HEK293 (cell line): ENCODE measurements around the gene TMEM8B.

Source experiments
- CTCF ChIA-PET: fragments of 350-600 bp; formaldehyde crosslinking; extraction: SDS; loops from one replicate; lab custom pipeline; 2021; ENCODE audit warnings: antibody characterized with exemption; lab: Yijun Ruan, JAX
- POLR2A ChIA-PET: fragments of 300-600 bp; formaldehyde crosslinking; extraction: SDS; loops from one replicate; lab custom pipeline; 2020; ENCODE audit warnings: antibody characterized with exemption, inconsistent platforms; lab: Yijun Ruan, JAX
- H3K27ac ChIP-seq: fragments of 200-500 bp; sonication (Bioruptor generic); 2 replicates; pipeline ENCODE4 v1.5.1; 2014; ENCODE audit warnings: low read depth, low read length, control low read depth, inconsistent platforms; ENCODE audit errors: extremely low read depth
- H3K36me3 ChIP-seq, 2 experiments: fragments of 200-500 bp in 1 of 2; sonication (Bioruptor generic) in 1 of 2; 1 replicate in 1 of 2; 2 replicates in 1 of 2; pipeline ENCODE4 v1.5.1; 2014 to 2017; ENCODE audit warnings: inconsistent platforms in 2 of 2, low read length in 2 of 2; ENCODE audit not compliant: control insufficient read depth in 2 of 2, insufficient read depth in 1 of 2
- H3K4me1 ChIP-seq: fragments of 200-500 bp; sonication (Bioruptor generic); 2 replicates; pipeline ENCODE4 v1.5.1; 2014; ENCODE audit warnings: mild to moderate bottlenecking, low read length, inconsistent platforms; ENCODE audit not compliant: control insufficient read depth, insufficient read depth
- H3K4me3 ChIP-seq: 2 replicates; pipeline ENCODE4 v1.5.1; 2011; ENCODE audit warnings: low read depth, mild to moderate bottlenecking, control low read depth, low read length, moderate library complexity
- H3K9me3 ChIP-seq: fragments of 200-500 bp; sonication (Bioruptor generic); 2 replicates; pipeline ENCODE4 v1.5.1; 2014; ENCODE audit warnings: low read depth, low read length, inconsistent platforms; ENCODE audit not compliant: control insufficient read depth, insufficient read depth
- FEZF1 ChIP-seq: fragments of 450-650 bp; formaldehyde crosslinking; IDR thresholded peaks from 2 replicates; pipeline ENCODE4 v1.5.1; 2016; ENCODE audit warnings: missing biosample characterization, missing genetic modification characterization
- SCRT1 ChIP-seq: fragments of 450-650 bp; formaldehyde crosslinking; IDR thresholded peaks from 2 replicates; pipeline ENCODE4 v1.5.1; 2016; ENCODE audit warnings: missing biosample characterization, missing genetic modification characterization, borderline replicate concordance
- SP3 ChIP-seq: fragments of 450-650 bp; formaldehyde crosslinking; IDR thresholded peaks from 2 replicates; pipeline ENCODE4 v1.5.1; 2016; ENCODE audit warnings: missing biosample characterization, missing genetic modification characterization
- ZBTB17 ChIP-seq: fragments of 450-650 bp; formaldehyde crosslinking; IDR thresholded peaks from 2 replicates; pipeline ENCODE4 v1.5.1; 2016; ENCODE audit warnings: missing biosample characterization, missing genetic modification characterization
- ZBTB26 ChIP-seq: fragments of 450-650 bp; formaldehyde crosslinking; optimal IDR thresholded peaks from 2 replicates; pipeline ENCODE3; 2016; ENCODE audit warnings: missing biosample characterization, mild to moderate bottlenecking, missing genetic modification characterization
- ZBTB6 ChIP-seq: fragments of 450-650 bp; formaldehyde crosslinking; IDR thresholded peaks from 2 replicates; pipeline ENCODE4 v1.5.1; 2017; ENCODE audit warnings: missing biosample characterization, missing genetic modification characterization
- ZNF16 ChIP-seq: fragments of 450-650 bp; formaldehyde crosslinking; IDR thresholded peaks from 2 replicates; pipeline ENCODE4 v1.5.1; 2016; ENCODE audit warnings: low read depth, missing biosample characterization, missing genetic modification characterization
- ZNF2 ChIP-seq: fragments of 450-650 bp; formaldehyde crosslinking; IDR thresholded peaks from 2 replicates; pipeline ENCODE4 v1.5.1; 2016; ENCODE audit warnings: missing biosample characterization, missing genetic modification characterization
- ZNF302 ChIP-seq: fragments of 450-650 bp; formaldehyde crosslinking; IDR thresholded peaks from 2 replicates; pipeline ENCODE4 v1.5.1; 2016; ENCODE audit warnings: missing biosample characterization, missing genetic modification characterization, low read depth
- ZNF391 ChIP-seq: fragments of 450-650 bp; formaldehyde crosslinking; IDR thresholded peaks from 2 replicates; pipeline ENCODE4 v1.5.1; 2016; ENCODE audit warnings: low read depth, missing biosample characterization, missing genetic modification characterization, borderline replicate concordance
- ZNF426 ChIP-seq: fragments of 450-650 bp; formaldehyde crosslinking; IDR thresholded peaks from 2 replicates; pipeline ENCODE4 v1.5.1; 2017; ENCODE audit warnings: missing biosample characterization, missing genetic modification characterization, mild to moderate bottlenecking, inconsistent platforms, moderate library complexity
- ZNF530 ChIP-seq: fragments of 450-650 bp; formaldehyde crosslinking; IDR thresholded peaks from 2 replicates; pipeline ENCODE4 v1.5.1; 2016; ENCODE audit warnings: low read depth, missing biosample characterization, missing genetic modification characterization
- ZNF660 ChIP-seq: fragments of 450-650 bp; IDR thresholded peaks from 2 replicates; pipeline ENCODE4 v1.5.1; 2018; ENCODE audit warnings: missing biosample characterization, mild to moderate bottlenecking, missing genetic modification characterization
- ZNF768 ChIP-seq: fragments of 450-650 bp; formaldehyde crosslinking; IDR thresholded peaks from 2 replicates; pipeline ENCODE4 v1.5.1; 2018; ENCODE audit warnings: missing biosample characterization, mild to moderate bottlenecking, missing genetic modification characterization
- ZNF791 ChIP-seq: fragments of 450-650 bp; formaldehyde crosslinking; IDR thresholded peaks from 2 replicates; pipeline ENCODE4 v1.5.1; 2016; ENCODE audit warnings: missing biosample characterization, missing genetic modification characterization
- TF ChIP-seq, protein P1 (sequence below): fragments of 450-650 bp; formaldehyde crosslinking; IDR thresholded peaks from 2 replicates; pipeline ENCODE4 v1.5.1; 2016; ENCODE audit warnings: missing biosample characterization, missing genetic modification characterization
- TF ChIP-seq, protein P2 (sequence below): fragments of 450-650 bp; formaldehyde crosslinking; IDR thresholded peaks from 2 replicates; pipeline ENCODE4 v1.5.1; 2016; ENCODE audit warnings: missing biosample characterization, missing genetic modification characterization
- TF ChIP-seq, protein P3 (sequence below): fragments of 450-650 bp; formaldehyde crosslinking; IDR thresholded peaks from 2 replicates; pipeline ENCODE4 v1.5.1; 2016; ENCODE audit warnings: missing biosample characterization, missing genetic modification characterization, low read depth

TMEM8B gene

GRCh38 chr9:35847792-35848572 lies 19.0 kb downstream of the TMEM8B start:
- H3K9me3 ChIP-seq: no peaks in the 10 kb centered on the region
- no peak overlapping the region for H3K4me3 ChIP-seq
- POLR2A ChIA-PET: interaction anchor here (0.6 kb wide), 1 partner anchor 49 kb away, joined by 3 read pairs; no protein-coding TSS in a partner anchor
- H3K36me3 ChIP-seq: peaks cover 0 to 27% of the 10 kb centered on the region in 2 experiments; a peak in 1 of 3 replicates
- H3K27ac ChIP-seq: no peak overlapping the region
- H3K4me1 ChIP-seq: no peaks in the 10 kb centered on the region
- CTCF ChIA-PET: interaction anchor here (0.7 to 1.6 kb wide), 3 partner anchors 34 to 55 kb away, joined by 3 to 4 read pairs (median 3); no protein-coding TSS in a partner anchor
- TF ChIP-seq ZNF2 (no peak), ZNF660 (tag by site-specific recombination) (no peak)
- TF ChIP-seq, all 188 proteins: peak for 0

DNA sequence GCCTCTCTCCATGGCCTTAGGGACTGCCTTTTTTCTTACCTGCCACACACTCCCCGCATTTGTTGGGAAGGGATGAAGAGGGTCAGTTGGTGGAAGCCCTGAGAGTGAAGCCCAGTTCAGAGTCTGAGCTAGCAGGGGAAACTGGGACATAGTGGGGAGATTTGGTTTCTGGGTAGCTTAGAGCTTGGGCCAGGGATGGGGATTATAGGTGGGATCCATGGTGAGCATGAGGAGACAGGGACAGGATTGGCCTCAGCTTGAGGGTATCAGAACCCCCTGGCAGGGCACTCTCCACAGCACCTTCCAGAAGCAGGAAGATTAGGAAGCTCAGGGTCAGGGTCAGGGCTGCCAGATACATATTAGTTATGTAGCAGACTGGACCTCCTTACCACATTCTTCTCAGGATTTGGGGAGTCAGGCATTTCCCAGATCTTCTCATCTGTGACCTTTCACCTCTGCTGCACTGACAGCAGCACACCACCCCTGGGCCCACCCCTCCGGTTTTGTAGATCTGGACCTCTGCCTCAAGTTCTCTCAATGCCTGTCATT lies 23.3 kb downstream of the TMEM8B start:
- TF ChIP-seq ZNF768 (tag by site-specific recombination) (no peak), ZNF391 (tag by site-specific recombination) (no peak), ZBTB26 (no peak)
- CTCF ChIA-PET: interaction anchor here (1.3 kb wide), 1 partner anchor 17 kb away, joined by 4 read pairs; no protein-coding TSS in a partner anchor
- no peak overlapping the region for H3K27ac ChIP-seq
- no peaks in the 10 kb centered on the region for H3K4me1 ChIP-seq
- H3K4me3 ChIP-seq: no peak overlapping the region
- POLR2A ChIA-PET: no interaction called here
- H3K36me3 ChIP-seq: peaks cover 0 to 16% of the 10 kb centered on the region in 2 experiments; a peak in 1 of 3 replicates
- no peaks in the 10 kb centered on the region for H3K9me3 ChIP-seq

- CTCF ChIA-PET: no interaction called here
- H3K4me3 ChIP-seq: no peak overlapping the region
- H3K36me3 ChIP-seq: peaks cover 0 to 9% of the 10 kb centered on the region in 2 experiments; a peak in 1 of 3 replicates
- POLR2A ChIA-PET: no interaction called here
- no peaks in the 10 kb centered on the region for H3K4me1 ChIP-seq
- no peak overlapping the region for H3K27ac ChIP-seq
- no peaks in the 10 kb centered on the region for H3K9me3 ChIP-seq
- TF ChIP-seq ZNF791 (no peak), ZBTB6 (tag by site-specific recombination) (no peak), ZBTB17 (no peak), SP3 (tag by site-specific recombination) (no peak), SCRT1 (no peak), ZNF530 (tag by site-specific recombination) (no peak), ZNF16 (tag by site-specific recombination) (no peak), ZNF426 (no peak), FEZF1 (no peak), ZNF302 (no peak)
- TF ChIP-seq, protein P1, sequence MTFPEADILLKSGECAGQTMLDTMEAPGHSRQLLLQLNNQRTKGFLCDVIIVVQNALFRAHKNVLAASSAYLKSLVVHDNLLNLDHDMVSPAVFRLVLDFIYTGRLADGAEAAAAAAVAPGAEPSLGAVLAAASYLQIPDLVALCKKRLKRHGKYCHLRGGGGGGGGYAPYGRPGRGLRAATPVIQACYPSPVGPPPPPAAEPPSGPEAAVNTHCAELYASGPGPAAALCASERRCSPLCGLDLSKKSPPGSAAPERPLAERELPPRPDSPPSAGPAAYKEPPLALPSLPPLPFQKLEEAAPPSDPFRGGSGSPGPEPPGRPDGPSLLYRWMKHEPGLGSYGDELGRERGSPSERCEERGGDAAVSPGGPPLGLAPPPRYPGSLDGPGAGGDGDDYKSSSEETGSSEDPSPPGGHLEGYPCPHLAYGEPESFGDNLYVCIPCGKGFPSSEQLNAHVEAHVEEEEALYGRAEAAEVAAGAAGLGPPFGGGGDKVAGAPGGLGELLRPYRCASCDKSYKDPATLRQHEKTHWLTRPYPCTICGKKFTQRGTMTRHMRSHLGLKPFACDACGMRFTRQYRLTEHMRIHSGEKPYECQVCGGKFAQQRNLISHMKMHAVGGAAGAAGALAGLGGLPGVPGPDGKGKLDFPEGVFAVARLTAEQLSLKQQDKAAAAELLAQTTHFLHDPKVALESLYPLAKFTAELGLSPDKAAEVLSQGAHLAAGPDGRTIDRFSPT (tag by site-specific recombination): no peak
- TF ChIP-seq, protein P2, sequence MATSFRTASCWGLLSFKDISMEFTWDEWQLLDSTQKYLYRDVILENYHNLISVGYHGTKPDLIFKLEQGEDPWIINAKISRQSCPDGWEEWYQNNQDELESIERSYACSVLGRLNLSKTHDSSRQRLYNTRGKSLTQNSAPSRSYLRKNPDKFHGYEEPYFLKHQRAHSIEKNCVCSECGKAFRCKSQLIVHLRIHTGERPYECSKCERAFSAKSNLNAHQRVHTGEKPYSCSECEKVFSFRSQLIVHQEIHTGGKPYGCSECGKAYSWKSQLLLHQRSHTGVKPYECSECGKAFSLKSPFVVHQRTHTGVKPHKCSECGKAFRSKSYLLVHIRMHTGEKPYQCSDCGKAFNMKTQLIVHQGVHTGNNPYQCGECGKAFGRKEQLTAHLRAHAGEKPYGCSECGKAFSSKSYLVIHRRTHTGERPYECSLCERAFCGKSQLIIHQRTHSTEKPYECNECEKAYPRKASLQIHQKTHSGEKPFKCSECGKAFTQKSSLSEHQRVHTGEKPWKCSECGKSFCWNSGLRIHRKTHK (tag by site-specific recombination): no peak
- TF ChIP-seq, protein P3, sequence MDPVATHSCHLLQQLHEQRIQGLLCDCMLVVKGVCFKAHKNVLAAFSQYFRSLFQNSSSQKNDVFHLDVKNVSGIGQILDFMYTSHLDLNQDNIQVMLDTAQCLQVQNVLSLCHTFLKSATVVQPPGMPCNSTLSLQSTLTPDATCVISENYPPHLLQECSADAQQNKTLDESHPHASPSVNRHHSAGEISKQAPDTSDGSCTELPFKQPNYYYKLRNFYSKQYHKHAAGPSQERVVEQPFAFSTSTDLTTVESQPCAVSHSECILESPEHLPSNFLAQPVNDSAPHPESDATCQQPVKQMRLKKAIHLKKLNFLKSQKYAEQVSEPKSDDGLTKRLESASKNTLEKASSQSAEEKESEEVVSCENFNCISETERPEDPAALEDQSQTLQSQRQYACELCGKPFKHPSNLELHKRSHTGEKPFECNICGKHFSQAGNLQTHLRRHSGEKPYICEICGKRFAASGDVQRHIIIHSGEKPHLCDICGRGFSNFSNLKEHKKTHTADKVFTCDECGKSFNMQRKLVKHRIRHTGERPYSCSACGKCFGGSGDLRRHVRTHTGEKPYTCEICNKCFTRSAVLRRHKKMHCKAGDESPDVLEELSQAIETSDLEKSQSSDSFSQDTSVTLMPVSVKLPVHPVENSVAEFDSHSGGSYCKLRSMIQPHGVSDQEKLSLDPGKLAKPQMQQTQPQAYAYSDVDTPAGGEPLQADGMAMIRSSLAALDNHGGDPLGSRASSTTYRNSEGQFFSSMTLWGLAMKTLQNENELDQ: no peak
Observed at GRCh38 chr9:35852876-35853865, 24.1 kb downstream of the TMEM8B start.
